COLO668 (cell line): ENCODE measurements around the gene C1orf226.

Experiments used
- DNase-seq: peaks from one replicate; lab custom pipeline; 2025; ENCODE audit not compliant: unreplicated experiment; lab: John Stamatoyannopoulos, UW

Gene C1orf226

DNA sequence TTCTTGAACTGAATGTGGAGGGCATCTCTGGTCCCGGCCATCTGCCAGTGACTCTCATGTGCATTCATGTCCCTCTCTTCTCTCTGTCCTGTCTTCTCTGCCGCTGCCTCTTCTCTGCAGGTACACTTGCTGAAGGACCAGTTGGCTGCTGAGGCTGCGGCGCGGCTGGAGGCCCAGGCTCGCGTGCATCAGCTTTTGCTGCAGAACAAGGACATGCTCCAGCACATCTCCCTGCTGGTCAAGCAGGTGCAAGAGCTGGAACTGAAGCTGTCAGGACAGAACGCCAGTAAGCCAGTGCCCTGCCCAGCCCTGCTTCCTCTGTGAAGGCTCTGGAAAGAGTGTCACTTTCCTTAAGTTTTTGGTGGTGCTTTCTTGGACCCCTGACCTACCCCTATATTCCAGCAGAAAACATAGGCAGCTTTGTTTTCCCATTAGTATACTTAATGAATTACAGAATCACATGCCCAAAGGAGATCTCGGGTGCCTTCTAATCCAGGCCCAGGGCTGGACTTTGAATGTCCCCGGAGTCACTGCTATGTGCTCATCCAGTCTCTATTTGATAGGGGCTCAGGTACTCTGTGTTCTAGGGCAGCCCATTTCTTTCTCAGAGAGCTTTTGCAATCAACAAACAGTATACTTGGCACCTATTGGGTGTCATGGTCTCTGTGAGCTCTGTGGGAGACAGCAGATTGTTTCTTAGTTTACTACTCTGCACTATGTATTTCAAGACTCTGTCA, 16.1 kb upstream of the C1orf226 start:
- no peak for DNase-seq

DNA sequence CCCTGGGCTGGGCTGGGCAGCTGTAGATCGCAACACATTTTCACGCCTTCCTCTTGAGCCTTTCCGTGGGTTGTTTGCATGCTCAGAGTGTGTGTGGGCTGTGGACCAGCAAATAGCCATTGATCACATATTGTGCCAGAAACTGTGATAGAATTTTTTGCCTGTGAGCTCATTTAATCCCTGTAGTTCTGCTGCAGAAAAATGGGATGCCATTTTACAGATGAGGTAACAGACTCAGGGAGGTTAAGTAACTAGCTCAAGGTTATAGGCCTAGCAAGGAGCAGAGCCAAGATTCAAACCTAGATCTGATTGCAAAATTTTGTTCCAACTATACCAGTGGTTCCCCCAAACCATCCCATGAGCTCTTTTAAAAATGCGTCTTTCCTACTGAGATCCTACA, 15.4 kb upstream of the C1orf226 start:
- no peak for DNase-seq

DNA sequence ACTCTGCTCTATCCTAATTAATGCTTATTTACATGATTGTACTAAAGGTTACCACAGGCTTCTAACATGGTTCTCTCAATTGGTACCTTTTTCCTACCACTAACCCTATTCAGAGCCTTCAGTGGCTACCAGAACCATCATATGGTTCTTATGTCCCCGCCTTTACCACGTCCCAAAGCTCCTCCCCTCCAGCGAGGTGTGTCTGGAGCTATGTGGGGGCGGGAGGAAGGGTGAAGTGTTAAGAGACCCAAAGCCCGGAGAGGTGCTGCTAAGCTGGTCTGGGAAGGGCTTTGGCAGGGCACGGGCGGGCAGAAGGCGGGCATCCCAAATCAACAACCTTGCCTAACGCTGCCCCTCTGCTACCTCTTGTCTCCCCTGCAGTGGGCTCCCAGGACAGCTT, 14.9 kb upstream of the C1orf226 start:
- no peak for DNase-seq

DNA sequence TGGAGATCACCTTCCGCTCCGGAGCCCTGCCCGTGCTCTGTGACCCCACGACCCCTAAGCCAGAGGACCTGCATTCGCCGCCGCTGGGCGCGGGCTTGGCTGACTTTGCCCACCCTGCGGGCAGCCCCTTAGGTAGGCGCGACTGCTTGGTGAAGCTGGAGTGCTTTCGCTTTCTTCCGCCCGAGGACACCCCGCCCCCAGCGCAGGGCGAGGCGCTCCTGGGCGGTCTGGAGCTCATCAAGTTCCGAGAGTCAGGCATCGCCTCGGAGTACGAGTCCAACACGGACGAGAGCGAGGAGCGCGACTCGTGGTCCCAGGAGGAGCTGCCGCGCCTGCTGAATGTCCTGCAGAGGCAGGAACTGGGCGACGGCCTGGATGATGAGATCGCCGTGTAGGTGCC, 14.5 kb upstream of the C1orf226 start:
- DNase-seq, result no peak

DNA sequence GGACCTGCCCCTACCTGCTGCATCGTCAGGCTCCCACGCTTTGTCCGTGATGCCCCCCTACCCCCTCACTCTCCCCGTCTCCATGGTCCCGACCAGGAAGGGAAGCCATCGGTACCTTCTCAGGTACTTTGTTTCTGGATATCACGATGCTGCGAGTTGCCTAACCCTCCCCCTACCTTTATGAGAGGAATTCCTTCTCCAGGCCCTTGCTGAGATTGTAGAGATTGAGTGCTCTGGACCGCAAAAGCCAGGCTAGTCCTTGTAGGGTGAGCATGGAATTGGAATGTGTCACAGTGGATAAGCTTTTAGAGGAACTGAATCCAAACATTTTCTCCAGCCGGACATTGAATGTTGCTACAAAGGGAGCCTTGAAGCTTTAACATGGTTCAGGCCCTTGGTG, 13.8 kb upstream of the C1orf226 start:
- no peak for DNase-seq

DNA sequence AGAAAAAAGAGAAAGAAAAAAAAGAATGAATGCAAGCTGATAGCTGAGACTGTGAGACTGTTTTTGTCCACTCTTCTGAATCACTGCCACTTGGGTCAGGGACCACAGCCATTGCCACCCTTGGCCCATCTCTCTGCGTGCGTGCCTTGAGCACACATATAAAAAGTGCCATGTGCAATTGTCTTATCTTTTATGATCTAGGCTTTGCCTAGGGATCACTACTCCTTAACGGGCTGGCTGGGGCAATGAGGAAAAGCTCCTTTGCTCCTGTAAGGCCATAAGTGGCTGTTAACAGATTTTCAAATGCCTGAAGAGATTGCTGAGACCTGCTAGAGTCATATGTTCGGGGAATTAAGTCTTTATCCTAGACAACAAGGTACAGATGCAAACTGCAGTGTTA, 13.1 kb upstream of the C1orf226 start:
- no peak for DNase-seq

DNA sequence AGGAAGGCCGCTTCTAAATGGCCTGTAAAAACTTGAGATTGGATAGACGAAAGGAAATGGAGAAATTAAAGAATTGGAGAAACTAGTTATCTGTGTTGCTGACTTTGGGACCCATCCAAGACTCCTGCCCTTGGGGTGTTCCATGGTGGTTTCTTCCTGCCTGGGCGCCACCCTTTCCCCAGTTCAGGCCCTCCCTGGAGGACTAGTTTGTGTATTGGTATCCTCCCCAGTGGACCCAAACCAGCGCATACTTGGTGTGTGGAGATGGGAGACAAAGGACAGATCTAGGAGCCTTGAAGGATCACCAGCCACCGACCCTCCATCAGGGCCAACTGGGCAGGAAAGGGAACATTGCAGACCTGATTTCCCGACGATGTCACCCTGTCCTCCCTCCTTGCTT, 12.0 kb upstream of the C1orf226 start:
- DNase-seq, result no peak

DNA sequence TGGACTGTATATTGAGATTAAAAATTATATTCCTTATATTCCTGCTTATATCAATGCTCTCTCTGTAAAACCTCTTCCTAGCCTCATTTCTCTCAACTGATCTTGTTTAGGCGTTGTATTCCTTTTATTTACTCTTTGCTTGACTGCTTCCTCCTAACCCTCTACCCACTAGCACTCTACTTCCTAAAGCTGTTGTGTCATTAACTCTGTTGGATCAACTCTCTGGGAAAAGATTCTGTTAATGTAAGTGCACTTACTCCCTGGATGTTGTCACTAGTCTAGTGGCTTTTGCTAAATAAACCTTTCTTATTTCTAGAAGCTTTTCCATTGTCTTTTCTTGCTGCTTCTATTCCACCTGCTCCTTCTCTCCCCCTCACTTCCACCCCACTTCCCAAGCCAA, 11.4 kb upstream of the C1orf226 start:
- DNase-seq, result no peak

DNA sequence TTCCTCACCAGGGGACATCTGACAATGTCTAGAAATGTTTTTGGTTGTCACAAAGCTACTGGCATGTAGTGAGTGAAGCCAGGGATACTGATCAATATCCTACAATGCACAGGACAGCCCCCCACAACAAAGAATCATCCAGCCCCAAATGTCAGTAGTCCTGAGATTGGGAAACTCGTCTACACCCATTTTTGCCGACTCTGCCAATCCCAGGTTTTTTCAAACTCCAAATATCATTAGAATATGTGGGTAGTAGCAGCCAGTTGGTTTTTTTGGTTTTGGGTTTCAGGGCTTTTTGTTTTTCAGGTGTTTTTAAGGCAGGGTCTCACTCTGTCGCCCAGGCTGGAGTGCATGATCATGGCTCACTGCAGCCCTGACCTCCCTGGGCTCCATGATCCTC, 10.8 kb upstream of the C1orf226 start:
- no peak for DNase-seq

DNA sequence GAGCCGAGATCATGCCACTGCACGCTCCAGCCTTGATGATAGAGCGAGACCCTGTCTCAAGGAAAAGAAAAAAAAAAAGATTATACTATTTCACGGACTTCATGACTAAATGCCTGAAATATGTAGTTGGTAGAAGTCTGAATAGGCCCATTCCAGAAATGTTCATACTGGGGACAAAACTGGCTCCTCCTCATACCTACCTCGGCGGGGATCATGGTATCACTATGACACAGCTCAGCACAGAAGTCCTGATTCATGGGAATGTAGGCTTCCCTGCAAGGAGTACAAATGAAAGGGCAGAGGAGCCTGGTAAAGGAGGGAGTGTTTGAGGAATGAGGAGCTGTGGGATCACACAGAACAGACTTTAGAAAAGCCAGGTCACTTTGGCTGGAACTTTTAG, 9.9 kb upstream of the C1orf226 start:
- no peak for DNase-seq

DNA sequence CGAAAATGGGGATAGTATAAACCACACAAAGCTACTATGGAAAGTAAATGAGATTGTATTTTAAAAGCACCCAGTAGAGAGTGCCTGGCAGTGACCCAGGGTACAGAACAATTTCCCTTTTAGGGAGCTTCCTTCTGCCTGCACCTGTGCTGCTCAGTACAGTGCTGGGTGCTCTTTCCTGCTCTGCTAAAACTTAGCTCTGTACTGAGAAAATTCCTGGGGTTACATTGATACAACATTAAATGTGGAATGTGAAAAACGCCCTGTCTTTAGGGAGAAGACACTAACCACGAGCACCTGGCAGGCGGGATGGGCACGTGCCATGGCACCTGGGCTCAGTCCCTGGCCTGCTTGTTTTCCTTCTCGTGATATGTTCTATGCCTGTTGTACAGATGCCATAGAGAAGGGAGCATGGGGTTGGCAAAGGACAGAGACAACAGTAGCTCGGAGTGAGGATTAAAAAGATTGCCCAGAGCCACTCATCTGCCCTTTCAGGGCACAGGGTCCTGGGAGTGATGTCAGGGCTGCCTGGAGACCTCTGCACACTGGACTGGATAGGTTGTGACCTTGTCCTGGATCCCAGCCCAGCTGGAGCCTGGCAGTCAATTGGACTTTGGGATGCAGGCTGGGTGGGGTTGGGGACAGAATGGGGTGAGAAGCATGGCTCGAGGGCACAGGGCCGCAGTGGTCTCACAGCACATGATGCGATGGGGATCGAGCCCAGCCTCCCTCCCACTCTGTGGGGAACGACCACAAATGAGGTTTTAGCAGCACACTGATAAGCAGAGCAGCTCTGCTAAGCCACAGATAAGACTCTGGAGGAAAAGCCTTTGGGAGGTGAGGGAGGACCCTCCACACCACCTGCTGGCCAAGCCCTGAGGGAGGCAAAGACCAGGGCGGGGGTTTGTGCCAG, 9.1 kb upstream of the C1orf226 start:
- DNase-seq, result no peak

DNA sequence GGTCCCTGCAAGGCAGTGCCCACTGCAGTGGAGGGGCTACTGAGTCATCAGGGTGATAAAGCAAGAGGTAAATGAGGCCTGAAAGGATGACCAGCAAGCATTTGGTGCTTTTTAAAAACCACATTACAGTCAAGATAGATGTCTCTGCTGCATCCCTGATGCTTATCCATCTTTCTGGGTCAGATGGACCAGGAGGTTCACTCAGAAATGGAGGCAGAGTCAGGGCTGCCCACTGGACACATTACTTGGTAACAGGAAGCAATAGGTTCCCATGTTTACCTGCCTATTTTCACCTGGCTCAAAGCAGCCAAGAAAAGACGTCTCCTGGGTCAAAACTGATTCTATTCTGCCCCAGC, 8.5 kb upstream of the C1orf226 start:
- no peak for DNase-seq

DNA sequence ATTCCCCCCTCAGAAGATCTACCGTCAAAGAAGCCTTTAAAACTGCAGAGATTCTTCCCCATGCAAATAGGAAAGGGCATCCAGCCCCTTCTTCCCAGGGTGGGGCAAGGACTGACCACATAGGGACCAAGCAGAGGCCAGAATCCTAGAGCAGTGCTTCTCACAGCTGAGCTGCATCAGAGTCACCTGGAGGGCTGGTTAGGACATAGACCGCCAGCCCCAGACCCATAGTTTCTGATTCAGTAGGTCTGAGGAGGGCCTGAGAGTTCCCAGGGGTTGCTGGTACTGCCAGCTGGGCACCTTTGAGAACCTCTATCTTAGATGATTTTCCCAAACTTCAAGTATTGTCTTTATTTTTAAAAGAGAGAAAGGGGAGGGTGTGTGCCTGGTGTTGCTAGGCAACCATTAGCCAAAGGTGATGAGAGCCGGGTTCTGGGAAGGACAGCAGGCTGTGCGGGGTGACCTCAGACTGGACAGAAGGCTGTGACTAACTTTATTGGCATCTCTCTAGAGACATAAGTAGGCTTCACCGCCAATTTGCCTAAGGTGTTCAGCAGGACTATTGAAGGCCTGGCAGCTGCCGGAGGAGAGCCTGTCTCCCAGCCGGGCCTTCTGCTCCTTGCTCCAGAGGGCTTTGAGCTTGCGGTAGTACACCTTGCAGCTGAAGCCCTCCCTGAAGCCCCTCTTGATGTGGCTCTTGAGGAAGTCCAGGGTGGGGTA, 7.8 kb upstream of the C1orf226 start:
- DNase-seq, result no peak

DNA sequence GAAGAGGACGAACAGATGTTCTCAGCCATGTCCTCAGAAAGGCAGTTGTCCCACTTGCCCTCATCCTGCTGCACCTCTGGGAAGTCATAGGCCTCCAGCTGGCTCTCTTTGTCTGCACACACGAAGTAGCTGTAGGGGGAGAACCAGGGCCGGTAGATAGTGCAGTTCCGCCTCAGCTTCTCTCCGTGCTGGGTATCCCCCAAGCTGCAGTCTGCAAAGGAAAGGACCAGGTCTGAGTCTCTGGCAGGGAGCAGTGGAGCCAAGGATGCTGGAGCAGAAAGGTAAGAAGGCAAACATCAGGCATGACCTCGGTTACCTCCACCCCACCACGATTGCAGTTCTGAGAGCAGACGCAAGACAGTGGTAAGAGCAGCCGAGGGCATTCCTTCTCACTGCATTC, 7.1 kb upstream of the C1orf226 start:
- DNase-seq, result no peak

DNA sequence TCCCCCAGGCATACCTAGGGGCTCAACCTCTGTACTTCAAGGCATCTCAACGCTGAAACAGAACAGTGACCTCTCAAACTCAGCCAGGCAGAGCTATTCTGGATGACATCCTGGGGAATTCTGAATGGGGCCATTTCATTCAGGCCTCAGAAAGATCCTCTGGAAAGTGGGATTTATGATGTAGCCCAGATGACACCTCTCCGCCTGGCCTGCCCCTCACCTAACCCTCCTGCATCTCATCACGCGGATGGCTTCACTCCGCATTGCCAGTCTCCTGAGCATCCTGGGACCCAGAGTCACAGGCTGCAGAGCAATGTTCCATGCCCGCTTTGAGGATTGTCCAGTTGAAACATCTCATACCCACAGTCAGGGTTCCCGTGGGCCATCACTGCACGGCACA, 6.1 kb upstream of the C1orf226 start:
- no peak for DNase-seq

DNA sequence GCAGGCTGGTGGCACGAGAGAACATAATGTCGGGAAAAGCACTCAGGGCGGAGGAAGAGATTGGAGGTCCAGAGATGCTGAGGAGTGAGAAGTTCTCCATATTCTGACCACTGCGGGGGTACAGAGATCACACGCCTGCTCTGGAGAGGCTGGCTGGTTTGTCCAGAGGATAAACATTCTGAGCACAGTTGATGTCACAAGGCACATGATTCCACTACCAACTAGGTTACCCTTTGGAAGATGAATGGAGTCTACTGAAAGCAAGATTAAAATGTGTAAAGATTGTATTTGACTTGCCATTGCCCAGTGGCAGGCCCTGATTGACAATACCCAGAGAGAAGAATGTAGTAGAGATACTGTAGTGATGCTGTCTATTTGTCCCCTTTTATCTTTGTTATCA, 4.8 kb upstream of the C1orf226 start, which contains the start of gene SPATA46:
Gene SPATA46 (minus strand): TSS at position 164 of the 400 bp plus-strand sequence. CDS start 64 bp downstream, at position 100.
- no peak for DNase-seq

DNA sequence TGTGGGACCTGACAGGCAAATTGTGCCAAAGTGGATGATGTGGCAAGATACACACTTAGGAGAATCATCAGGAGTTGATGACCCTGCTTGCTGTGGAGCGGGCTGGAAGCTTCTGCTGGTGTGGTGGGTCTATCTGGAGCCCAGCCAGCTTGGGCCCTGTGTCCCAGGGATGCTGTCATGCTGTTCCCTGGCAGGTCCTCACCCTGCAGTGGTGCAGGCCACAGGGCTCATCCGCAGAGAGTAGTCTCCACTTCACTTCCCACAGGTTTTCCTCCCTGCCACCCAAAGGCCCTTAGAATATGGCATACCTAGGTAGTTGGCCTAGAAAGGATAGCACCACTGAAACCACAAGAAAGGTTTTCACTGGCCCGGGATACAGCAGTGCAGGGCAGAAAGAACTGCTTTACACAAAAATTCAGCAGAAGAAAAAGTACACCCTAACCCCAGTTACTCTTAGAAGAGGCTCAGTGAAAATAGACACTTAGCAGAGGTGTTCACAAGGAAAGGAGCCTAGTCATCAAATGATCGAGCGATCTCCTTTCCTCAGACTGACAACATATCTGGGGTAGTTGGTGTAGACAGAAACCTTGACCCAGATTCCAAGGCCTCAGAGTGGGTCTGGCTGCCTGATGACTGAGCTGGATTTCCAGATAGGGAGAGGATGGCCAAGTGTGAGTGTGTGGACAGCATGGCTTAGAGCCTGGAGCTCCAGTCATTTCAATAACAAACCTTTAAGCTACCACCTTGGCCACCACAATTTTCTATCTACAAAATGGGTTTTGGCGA, 1.3 kb upstream of the C1orf226 start:
- DNase-seq, result no peak

DNA sequence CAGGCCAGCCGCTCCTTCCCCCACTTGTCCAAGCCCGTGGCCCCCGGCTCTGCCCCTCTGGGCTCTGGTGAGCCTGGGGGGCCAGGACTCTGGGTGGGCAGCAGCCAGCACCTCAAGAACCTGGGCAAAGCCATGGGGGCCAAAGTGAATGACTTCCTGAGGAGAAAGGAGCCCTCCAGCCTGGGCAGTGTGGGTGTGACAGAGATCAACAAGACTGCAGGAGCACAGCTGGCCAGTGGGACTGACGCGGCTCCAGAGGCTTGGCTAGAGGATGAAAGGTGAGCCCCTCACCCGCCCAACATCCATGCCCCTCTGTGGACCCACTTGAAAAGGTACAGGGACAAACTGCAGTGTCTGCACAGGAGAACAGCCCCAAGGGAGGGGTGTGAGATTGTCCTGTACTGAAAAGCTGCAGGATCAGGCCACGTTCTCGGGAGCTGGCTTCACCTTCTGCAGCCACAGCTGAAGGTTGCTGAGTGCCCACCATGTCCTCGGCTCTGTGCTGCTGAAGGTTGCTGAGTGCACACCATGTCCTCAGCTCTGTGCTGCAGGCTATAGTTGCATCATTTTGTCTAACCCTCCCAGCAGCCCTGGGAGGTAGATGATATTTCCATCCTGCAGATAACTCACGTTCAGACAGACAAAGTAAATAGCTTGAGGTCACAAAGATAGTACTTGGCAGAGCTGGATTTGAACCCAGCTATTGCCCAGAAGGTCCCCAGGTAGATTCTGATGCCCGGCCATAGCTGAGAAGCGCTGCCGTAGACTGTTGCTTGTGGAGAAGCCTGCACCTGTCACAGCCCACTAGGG, 618 bp downstream of the C1orf226 start:
- DNase-seq, result no peak

DNA sequence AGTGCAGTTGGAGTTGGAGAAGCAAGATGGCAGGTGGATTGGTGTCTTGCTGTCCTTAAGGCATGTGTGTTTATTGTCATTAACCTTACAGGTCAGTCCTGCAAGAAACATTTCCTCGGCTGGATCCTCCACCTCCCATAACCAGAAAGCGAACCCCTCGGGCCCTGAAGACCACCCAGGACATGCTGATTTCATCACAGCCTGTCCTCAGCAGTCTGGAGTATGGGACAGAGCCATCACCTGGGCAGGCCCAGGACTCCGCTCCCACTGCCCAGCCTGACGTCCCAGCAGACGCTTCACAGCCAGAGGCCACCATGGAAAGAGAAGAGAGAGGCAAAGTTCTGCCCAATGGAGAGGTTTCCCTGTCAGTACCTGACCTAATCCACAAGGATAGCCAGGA, 1.6 kb downstream of the C1orf226 start:
- no peak for DNase-seq

DNA sequence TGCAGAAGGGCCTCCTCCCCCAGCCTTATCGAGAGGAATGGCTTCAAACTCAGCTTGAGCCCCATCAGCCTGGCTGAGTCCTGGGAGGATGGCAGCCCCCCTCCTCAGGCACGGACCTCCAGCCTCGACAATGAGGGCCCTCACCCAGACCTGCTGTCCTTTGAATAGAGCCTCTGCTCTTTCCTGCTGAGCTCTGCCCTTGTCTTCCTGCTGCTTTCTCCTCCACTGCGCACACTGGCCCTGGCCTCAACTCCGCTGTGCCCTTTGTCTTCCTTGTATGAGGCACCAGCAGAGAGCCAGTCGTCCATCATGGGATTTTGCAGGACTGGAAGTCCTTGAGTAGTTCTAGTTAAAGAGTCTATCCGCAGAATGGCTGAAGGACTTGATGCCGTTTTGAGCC, 2.0 kb downstream of the C1orf226 start:
- no peak for DNase-seq
